Measurements from ENCODE around the gene ARHGAP10.
A peak's percentile ranks its signal among the peaks of the same experiment; 100 is the strongest.
"Not testable (repeated sequence)": the region's sequence is repeated elsewhere in the genome, so short reads cannot be mapped to it uniquely, and the experiment has no call there.

ARHGAP10 gene

GRCh38 chr4:147853706-147854105 lies 121.8 kb downstream of the ARHGAP10 start:
- no peak for DNase-seq (ENCODE audit: low read depth)

- no peak for DNase-seq (ENCODE audit: low read depth)
Observed at GRCh38 chr4:147854154-147854553, 122.3 kb downstream of the ARHGAP10 start.

- no peak for DNase-seq (ENCODE audit: low read depth)
Observed at GRCh38 chr4:147855571-147856009, 123.7 kb downstream of the ARHGAP10 start.

GRCh38 chr4:147860960-147861359 lies 129.1 kb downstream of the ARHGAP10 start:
- DNase-seq (ENCODE audit: low read depth) = no peak

GRCh38 chr4:147862043-147862692 lies 130.3 kb downstream of the ARHGAP10 start:
- no peak for DNase-seq (ENCODE audit: low read depth)

- DNase-seq (ENCODE audit: low read depth) = no peak
Observed at GRCh38 chr4:147863111-147863747, 131.3 kb downstream of the ARHGAP10 start.

GRCh38 chr4:147863808-147864472 lies 132.1 kb downstream of the ARHGAP10 start:
- DNase-seq (ENCODE audit: low read depth) = no peak

GRCh38 chr4:147864607-147865006 lies 132.7 kb downstream of the ARHGAP10 start:
- DNase-seq (ENCODE audit: low read depth) = no peak

GRCh38 chr4:147865926-147866325 lies 134.0 kb downstream of the ARHGAP10 start:
- DNase-seq (ENCODE audit: low read depth) = peak; percentile 24

- DNase-seq (ENCODE audit: low read depth) = peak; percentile 76
Observed at GRCh38 chr4:147866532-147867271, 134.8 kb downstream of the ARHGAP10 start.

- DNase-seq (ENCODE audit: low read depth) = no peak
Observed at GRCh38 chr4:147874109-147874508, 142.2 kb downstream of the ARHGAP10 start.

GRCh38 chr4:147877308-147877771 lies 145.5 kb downstream of the ARHGAP10 start:
- DNase-seq (ENCODE audit: low read depth) = no peak

GRCh38 chr4:147879676-147880075 lies 147.8 kb downstream of the ARHGAP10 start:
- no peak for DNase-seq (ENCODE audit: low read depth)

GRCh38 chr4:147880511-147880910 lies 148.6 kb downstream of the ARHGAP10 start:
- DNase-seq (ENCODE audit: low read depth) = no peak

GRCh38 chr4:147884536-147884935 lies 152.6 kb downstream of the ARHGAP10 start:
- no peak for DNase-seq (ENCODE audit: low read depth)

GRCh38 chr4:147885216-147885615 lies 153.3 kb downstream of the ARHGAP10 start:
- DNase-seq (ENCODE audit: low read depth) = not testable (repeated sequence)

- no peak for DNase-seq (ENCODE audit: low read depth)
Observed at GRCh38 chr4:147891476-147892115, 159.7 kb downstream of the ARHGAP10 start.

GRCh38 chr4:147899512-147899911 lies 167.6 kb downstream of the ARHGAP10 start:
- no peak for DNase-seq (ENCODE audit: low read depth)

- DNase-seq (ENCODE audit: low read depth) = no peak
Observed at GRCh38 chr4:147901388-147901787, 169.5 kb downstream of the ARHGAP10 start.

- DNase-seq (ENCODE audit: low read depth) = no peak
Observed at GRCh38 chr4:147901916-147902315, 170.0 kb downstream of the ARHGAP10 start.

- no peak for DNase-seq (ENCODE audit: low read depth)
Observed at GRCh38 chr4:147909225-147909624, 177.3 kb downstream of the ARHGAP10 start.

- DNase-seq (ENCODE audit: low read depth) = no peak
Observed at GRCh38 chr4:147910315-147910714, 178.4 kb downstream of the ARHGAP10 start.

Data from non-pigmented ciliary epithelial cell (primary cell).